ENCODE data around the gene FAM76B.

The FAM76B gene

DNA sequence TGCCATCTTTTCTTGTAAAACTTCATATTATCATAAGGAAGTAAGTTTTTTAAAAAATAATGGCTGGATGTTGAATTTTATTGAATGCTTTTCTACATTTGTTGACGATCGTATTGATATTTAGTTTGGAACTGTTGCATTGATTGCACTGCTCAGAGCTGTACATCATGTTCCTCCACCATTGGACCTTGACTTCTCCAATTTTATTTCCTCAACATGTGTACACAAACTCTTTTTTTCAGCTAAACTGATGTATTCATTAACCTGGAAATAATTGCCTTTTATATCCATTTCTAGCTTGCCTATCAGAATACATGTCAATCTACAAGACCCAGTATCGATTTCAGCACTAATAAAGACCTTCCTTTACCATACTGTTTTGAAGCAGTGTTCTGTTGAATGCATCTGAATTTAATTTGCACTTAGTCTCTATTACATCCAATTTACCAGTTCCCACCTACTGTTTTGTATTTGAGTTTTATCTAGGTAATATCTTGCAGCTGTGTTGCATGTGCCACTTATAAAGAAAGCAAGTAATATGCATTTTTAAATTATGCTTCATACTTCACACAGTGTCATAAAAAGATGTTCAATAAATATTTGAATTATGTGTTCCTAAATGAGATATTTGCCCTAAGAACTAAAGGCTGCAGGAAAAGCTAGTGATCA lies 6.2 kb upstream of the FAM76B start:
- ATAC-seq, result no peak
- TF ChIP-seq RARB (CRISPR knock-in tag; IDR thresholded peaks at IDR 0.05) (no peak), ARNTL (CRISPR knock-in tag; IDR thresholded peaks at IDR 0.05; ENCODE audit: borderline replicate concordance, low read depth) (no peak), GLIS3 (CRISPR knock-in tag; IDR thresholded peaks at IDR 0.05) (no peak), SNAI2 (CRISPR knock-in tag; IDR thresholded peaks at IDR 0.05) (no peak), TOX (CRISPR knock-in tag; IDR thresholded peaks at IDR 0.05; ENCODE audit: borderline replicate concordance) (no peak)
- TF ChIP-seq, protein P1, sequence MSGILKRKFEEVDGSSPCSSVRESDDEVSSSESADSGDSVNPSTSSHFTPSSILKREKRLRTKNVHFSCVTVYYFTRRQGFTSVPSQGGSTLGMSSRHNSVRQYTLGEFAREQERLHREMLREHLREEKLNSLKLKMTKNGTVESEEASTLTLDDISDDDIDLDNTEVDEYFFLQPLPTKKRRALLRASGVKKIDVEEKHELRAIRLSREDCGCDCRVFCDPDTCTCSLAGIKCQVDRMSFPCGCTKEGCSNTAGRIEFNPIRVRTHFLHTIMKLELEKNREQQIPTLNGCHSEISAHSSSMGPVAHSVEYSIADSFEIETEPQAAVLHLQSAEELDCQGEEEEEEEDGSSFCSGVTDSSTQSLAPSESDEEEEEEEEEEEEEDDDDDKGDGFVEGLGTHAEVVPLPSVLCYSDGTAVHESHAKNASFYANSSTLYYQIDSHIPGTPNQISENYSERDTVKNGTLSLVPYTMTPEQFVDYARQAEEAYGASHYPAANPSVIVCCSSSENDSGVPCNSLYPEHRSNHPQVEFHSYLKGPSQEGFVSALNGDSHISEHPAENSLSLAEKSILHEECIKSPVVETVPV (CRISPR knock-in tag; IDR thresholded peaks at IDR 0.05), result no peak
- TF ChIP-seq, protein P2, sequence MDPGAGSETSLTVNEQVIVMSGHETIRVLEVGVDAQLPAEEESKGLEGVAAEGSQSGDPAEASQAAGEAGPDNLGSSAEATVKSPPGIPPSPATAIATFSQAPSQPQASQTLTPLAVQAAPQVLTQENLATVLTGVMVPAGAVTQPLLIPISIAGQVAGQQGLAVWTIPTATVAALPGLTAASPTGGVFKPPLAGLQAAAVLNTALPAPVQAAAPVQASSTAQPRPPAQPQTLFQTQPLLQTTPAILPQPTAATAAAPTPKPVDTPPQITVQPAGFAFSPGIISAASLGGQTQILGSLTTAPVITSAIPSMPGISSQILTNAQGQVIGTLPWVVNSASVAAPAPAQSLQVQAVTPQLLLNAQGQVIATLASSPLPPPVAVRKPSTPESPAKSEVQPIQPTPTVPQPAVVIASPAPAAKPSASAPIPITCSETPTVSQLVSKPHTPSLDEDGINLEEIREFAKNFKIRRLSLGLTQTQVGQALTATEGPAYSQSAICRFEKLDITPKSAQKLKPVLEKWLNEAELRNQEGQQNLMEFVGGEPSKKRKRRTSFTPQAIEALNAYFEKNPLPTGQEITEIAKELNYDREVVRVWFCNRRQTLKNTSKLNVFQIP (CRISPR knock-in tag; IDR thresholded peaks at IDR 0.05; ENCODE audit: borderline replicate concordance, low read depth), result no peak
- TF ChIP-seq, protein P3, sequence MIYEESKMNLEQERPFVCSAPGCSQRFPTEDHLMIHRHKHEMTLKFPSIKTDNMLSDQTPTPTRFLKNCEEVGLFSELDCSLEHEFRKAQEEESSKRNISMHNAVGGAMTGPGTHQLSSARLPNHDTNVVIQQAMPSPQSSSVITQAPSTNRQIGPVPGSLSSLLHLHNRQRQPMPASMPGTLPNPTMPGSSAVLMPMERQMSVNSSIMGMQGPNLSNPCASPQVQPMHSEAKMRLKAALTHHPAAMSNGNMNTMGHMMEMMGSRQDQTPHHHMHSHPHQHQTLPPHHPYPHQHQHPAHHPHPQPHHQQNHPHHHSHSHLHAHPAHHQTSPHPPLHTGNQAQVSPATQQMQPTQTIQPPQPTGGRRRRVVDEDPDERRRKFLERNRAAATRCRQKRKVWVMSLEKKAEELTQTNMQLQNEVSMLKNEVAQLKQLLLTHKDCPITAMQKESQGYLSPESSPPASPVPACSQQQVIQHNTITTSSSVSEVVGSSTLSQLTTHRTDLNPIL (CRISPR knock-in tag; IDR thresholded peaks at IDR 0.05; ENCODE audit: low read depth), result no peak
- TF ChIP-seq, protein P4, sequence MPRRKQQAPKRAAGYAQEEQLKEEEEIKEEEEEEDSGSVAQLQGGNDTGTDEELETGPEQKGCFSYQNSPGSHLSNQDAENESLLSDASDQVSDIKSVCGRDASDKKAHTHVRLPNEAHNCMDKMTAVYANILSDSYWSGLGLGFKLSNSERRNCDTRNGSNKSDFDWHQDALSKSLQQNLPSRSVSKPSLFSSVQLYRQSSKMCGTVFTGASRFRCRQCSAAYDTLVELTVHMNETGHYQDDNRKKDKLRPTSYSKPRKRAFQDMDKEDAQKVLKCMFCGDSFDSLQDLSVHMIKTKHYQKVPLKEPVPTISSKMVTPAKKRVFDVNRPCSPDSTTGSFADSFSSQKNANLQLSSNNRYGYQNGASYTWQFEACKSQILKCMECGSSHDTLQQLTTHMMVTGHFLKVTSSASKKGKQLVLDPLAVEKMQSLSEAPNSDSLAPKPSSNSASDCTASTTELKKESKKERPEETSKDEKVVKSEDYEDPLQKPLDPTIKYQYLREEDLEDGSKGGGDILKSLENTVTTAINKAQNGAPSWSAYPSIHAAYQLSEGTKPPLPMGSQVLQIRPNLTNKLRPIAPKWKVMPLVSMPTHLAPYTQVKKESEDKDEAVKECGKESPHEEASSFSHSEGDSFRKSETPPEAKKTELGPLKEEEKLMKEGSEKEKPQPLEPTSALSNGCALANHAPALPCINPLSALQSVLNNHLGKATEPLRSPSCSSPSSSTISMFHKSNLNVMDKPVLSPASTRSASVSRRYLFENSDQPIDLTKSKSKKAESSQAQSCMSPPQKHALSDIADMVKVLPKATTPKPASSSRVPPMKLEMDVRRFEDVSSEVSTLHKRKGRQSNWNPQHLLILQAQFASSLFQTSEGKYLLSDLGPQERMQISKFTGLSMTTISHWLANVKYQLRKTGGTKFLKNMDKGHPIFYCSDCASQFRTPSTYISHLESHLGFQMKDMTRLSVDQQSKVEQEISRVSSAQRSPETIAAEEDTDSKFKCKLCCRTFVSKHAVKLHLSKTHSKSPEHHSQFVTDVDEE (CRISPR knock-in tag; IDR thresholded peaks at IDR 0.05), result no peak

DNA sequence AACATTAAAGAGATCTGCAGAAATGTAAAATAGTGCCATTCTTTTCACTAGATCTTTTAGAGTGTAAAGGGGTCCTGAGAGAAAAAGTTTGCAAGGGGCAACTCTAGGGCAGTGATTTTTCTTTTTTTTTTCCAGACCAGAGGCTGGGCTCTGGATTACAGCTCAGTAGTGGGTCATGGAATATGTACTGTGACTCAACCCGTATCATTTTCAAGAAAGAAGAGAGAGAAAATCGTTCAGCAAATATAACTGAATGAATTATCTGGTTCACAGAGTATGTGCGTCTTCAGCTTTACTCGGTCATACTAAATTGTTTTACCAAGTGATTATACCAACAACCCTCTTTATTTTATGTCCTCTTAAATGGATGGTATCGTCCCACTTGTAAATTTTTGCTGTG lies 4.5 kb upstream of the FAM76B start:
- TF ChIP-seq, protein P1 (CRISPR knock-in tag; IDR thresholded peaks at IDR 0.05), result no peak
- TF ChIP-seq ISL1 (CRISPR knock-in tag; IDR thresholded peaks at IDR 0.05), result no peak
- TF ChIP-seq, protein P2 (CRISPR knock-in tag; IDR thresholded peaks at IDR 0.05; ENCODE audit: borderline replicate concordance, low read depth), result no peak
- no peak for TF ChIP-seq OSR1 (CRISPR knock-in tag; IDR thresholded peaks at IDR 0.05)
- no peak for TF ChIP-seq TOX (CRISPR knock-in tag; IDR thresholded peaks at IDR 0.05; ENCODE audit: borderline replicate concordance)
- TF ChIP-seq, protein P3 (CRISPR knock-in tag; IDR thresholded peaks at IDR 0.05; ENCODE audit: low read depth), result no peak
- TF ChIP-seq TCF4 (CRISPR knock-in tag; IDR thresholded peaks at IDR 0.05; ENCODE audit: borderline replicate concordance), result no peak
- TF ChIP-seq BACH2 (CRISPR knock-in tag; IDR thresholded peaks at IDR 0.05; ENCODE audit: borderline replicate concordance), result no peak
- TF ChIP-seq PPARA (CRISPR knock-in tag; IDR thresholded peaks at IDR 0.05; ENCODE audit: borderline replicate concordance), result no peak
- TF ChIP-seq ZC3H10 (CRISPR knock-in tag; IDR thresholded peaks at IDR 0.05), result no peak
- no peak for TF ChIP-seq ZFP30 (CRISPR knock-in tag; IDR thresholded peaks at IDR 0.05)
- TF ChIP-seq, protein P4 (CRISPR knock-in tag; IDR thresholded peaks at IDR 0.05), result no peak
- no peak for TF ChIP-seq ZNF8 (CRISPR knock-in tag; IDR thresholded peaks at IDR 0.05)
- TF ChIP-seq SNAI2 (CRISPR knock-in tag; IDR thresholded peaks at IDR 0.05), result no peak
- TF ChIP-seq ZNF565 (CRISPR knock-in tag; conservative IDR thresholded peaks at IDR 0.05; ENCODE audit: low read depth), result no peak
- TF ChIP-seq CSDC2 (CRISPR knock-in tag; IDR thresholded peaks at IDR 0.05), result no peak
- TF ChIP-seq ZFP3 (CRISPR knock-in tag; IDR thresholded peaks at IDR 0.05), result no peak
- ATAC-seq, result no peak

All from SK-N-SH treated with all-trans-retinoic acid at 6 μM for 48 hours (cell line).